Esophagus mucosa (tissue), 1 donor: Measurements from ENCODE around the gene FAM78A. TPM values are rescaled to one million over a fixed set of nuclear protein-coding genes. Genes with fewer than 3 reads are reported as not detected.

ENCODE experiments used
- ATAC-seq: fragments of 200-7000 bp; cut with Tn5 transposase; one replicate; pipeline ENCODE4 v1.9.1; 2020
- total RNA-seq: library from RNA; stranded (reverse); gene quantifications from one replicate; pipeline ENCODE4 v1.2.4, GENCODE V29; 2023
- donor health status: DM: yes; HTN: yes; CAD: no.

FAM78A gene
- total RNA-seq, 1 donor from 2014 or later = 0.72 TPM

DNA sequence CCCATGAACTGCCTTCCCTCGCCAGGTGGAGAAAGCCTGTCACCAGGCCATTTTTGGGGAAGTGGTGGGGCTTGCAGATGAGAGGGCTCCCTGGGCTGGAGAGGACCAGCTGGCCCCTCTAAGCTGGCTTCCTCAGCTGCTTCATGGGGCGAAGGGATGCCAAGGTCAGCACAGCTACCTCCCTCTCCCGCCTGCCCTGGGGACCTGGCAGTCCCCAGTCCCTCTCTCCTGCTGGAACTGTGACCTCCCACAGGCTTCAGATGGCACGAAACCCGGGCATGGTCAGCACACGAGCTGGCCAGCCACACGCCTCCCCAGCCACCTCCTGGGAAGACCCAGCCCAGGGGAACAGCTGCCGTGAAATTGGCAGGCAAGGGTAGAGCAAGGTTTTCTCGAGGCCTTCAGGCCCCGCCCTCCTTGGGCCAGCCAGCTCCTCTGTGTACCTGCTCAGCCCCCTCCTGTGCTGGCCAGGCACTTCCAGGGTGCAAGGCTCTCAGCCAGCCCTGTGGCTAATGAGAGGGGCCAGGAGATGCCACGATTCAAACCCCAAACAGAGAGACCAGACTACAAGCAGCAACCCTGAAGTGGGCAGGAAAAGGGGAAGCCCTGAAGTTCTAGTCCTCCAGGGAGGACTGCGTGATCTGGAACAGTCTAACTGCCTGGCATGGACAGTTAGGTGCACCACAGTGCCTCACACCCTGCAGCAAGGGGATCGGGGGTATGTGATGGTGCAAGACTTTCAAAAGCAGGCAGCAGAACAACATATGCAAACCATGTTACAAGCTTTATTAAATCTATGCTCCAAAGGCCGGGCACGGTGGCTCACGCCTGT is 26.1 kb upstream of the FAM78A start:
- peak; percentile 13 for ATAC-seq

- no peak for ATAC-seq
These were observed 24.1 kb upstream of the FAM78A start for GRCh38 chr9:131300444-131300843.

DNA sequence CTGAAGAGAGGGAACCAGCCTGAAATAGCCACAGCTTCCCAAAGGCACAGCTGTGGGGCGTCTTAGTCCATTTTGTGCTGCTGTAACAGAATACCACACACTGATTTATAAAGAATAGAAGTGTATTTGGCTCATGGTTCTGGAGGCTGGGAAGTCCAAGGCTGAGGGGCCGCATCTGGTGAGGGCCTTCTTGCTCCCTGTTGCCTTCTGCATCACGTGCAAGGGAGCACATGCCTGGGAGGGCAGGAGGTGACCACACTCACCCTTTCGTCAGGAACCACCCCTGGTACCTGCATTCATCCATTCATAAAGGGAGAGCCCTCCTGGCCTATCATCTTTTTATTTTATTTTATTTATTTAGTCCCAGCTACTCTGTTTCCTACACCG is 23.6 kb upstream of the FAM78A start:
- ATAC-seq = no peak

DNA sequence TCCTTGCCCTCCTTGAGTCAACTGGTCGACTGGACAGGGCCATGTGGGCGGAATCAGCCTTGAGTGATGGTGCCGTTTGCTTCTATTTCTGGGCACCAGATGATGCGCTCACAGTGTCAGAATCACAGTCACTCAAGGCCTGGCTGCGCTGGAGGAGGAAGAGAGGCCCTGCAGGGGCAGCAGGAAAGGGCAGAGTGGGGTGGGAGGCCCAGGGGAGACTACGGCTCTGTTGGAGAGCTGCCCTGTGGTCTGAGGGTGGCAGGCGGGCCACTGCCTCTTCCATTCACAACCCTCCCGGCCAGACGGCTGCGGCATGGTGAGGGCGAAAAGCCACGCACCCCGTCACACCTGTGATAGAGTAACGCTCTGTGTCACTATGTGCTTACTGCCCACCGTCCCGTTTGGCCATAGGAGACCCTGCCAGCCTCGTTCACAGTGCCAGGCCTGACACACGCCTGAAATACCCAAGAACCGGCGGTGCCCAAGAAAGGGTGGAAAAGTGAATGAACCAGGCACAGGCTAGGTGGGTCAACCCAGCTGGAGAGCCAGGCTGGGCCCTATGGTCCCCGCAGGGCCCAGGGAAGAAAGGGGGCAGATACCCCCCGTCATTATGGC is 23.1 kb upstream of the FAM78A start:
- no peak for ATAC-seq

DNA sequence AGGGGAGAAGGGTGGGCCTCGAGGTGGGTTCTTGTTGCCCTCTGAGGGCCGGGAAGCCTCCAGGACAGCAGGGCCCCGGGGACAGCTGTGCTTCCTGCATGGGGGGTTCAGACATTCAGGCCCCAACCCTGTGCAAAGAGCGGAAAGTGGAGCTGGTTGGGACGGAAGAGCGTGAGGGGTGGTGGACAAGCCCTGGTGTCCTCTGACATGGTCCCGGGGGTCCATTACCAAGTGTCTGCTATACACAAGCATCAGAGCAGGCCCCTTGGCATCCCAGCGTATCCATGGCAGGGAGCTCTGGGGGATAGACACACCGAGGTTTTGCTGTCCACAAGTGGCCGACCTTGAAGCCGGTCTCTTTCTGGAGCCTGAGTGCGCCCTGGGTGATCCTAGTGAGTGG is 22.5 kb upstream of the FAM78A start:
- ATAC-seq = no peak

- no peak for ATAC-seq
These were observed 22.0 kb upstream of the FAM78A start for GRCh38 chr9:131298341-131298740.

GRCh38 chr9:131297903-131298302 is 21.6 kb upstream of the FAM78A start:
- no peak for ATAC-seq

GRCh38 chr9:131296906-131297500 is 20.7 kb upstream of the FAM78A start:
- no peak for ATAC-seq

- ATAC-seq = no peak
These were observed 20.1 kb upstream of the FAM78A start for GRCh38 chr9:131296460-131296859.

DNA sequence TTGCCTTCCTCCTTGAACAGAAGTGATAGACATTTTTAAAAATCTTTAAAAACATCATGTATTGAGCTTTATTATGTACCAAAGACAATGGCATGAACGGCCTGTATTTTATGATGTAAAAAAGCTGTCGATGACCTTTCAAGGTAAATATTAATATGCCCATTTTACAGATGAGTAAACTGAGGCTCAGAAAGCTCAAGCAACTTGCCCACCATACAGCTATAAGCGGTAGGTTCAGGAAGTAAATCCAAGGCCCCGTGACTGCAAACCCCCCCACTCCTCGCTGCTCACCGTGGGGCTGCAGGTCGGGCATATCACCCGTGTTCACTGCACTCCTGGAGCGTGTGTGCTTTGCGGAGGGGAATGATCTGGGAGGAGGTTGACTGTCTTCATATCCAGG is 16.6 kb upstream of the FAM78A start:
- ATAC-seq = no peak

GRCh38 chr9:131291795-131292315 is 15.5 kb upstream of the FAM78A start:
- ATAC-seq = no peak

GRCh38 chr9:131290767-131291370 is 14.6 kb upstream of the FAM78A start:
- no peak for ATAC-seq

GRCh38 chr9:131290036-131290766 is 13.9 kb upstream of the FAM78A start:
- no peak for ATAC-seq

DNA sequence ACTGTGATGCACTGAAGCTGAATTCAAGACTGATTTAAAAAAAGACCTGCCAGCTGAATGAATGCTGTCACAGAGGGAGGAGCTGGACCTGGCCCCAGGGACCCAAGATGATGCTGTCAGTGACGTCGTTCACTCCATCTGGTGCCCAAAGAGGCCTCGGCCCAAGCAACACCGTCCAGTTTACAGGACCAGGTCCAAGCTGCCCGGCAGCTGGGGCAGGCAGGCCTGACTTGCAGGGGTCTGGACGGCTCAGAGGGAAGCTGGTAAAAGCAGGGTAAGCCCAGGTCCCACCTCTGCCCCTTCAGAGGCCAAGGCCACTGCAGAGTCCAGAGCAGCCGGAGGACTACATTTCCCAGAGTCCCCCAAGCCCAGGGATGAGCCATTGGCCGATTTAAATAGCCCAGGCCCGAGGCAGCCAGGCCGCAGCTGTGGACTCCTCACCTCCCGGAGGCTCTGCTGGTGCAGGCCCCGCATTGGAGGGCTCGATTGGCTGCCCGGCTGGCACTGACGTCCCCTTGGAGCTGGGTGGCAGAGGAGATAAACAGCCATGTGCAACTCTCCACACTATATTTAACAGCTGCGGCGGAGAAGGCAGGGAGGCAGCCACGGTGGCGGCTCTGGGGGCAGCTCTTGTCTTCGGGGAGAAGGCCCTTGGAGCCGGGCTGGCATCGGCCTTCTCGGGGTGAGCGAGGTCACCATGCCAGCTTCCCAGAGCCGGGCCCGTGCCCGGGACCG is 13.2 kb upstream of the FAM78A start, which contains the start of gene PLPP7:
Gene PLPP7 (plus strand): TSS at position 423 of the 735 bp plus-strand sequence. CDS start 275 bp downstream, at position 698.
- peak; percentile 31 for ATAC-seq

- ATAC-seq = no peak
These were observed 11.9 kb upstream of the FAM78A start for GRCh38 chr9:131288217-131288616.

GRCh38 chr9:131287359-131287758 is 11.0 kb upstream of the FAM78A start:
- no peak for ATAC-seq

DNA sequence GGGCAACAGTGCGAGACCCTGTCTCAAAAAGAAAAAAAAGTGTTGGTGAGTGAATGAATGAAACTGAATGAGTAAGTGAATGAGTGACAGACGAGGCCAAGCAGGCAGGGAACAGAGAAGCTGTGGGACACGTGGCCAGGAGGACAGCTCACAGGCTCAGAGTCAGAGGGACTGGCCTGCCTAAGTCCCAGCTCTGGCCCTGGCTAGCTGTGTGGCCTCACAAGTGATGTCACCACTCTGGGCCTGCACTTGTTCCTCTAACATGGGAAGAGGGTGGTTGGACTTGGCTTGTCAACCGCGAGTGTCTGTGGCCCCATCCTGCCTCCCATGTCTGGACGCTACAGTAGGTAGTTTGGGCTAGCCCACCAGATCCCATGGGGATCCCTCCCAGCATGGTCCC is 8.5 kb upstream of the FAM78A start:
- ATAC-seq = no peak

- ATAC-seq = no peak
These were observed 6.5 kb upstream of the FAM78A start for GRCh38 chr9:131282688-131283422.

DNA sequence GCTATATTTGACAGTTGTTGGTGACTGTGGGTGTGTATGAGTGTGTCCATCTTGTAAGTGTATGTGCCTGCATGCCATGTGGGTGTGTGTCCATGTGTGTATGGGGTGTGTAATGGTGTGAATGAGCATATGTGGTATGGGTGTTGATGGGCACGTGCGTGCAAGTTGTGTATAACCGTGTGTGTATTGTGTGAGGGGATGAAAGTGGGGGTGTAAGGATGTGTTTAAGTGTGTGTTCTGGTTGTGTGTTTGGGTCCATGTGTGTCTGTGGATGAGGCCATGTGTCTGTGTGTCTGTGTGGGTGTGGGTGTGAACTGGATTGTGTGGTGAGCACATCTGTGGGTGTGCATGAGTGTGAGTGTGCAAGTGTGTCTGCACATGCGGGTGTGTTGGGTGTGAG is 5.9 kb upstream of the FAM78A start:
- no peak for ATAC-seq

- no peak for ATAC-seq
These were observed 5.0 kb upstream of the FAM78A start for GRCh38 chr9:131281119-131281965.
